ENCODE data around the gene USP15.
"Not testable (repeated sequence)": the region's sequence is repeated elsewhere in the genome, so short reads cannot be mapped to it uniquely, and the experiment has no call there.

- not testable (repeated sequence) for TF ChIP-seq CTCF, EP300, POLR2A (IDR thresholded peaks at IDR 0.05)
These were observed 201.1 kb downstream of the USP15 start for GRCh38 chr12:62461171-62461837.
